Measurements from ENCODE around the gene NAA50. TPM values are rescaled to one million over a fixed set of nuclear protein-coding genes. Genes with fewer than 3 reads are reported as not detected.

The NAA50 gene
- total and polyA plus RNA-seq, 2 of the 13 experiments (the other 11 are each of a cell fraction or from before 2014, with no cell fraction given): 30.2 to 233 TPM

- TF ChIP-seq ZHX1 (CRISPR knock-in tag; IDR thresholded peaks at IDR 0.05; ENCODE audit: low read depth) (no peak), PTBP1 (IDR thresholded peaks at IDR 0.05; ENCODE audit: low read depth, low read length, poor library complexity, severe bottlenecking) (no peak), ZNF749 (CRISPR knock-in tag; IDR thresholded peaks at IDR 0.05; ENCODE audit: borderline replicate concordance) (no peak), BCL6 (CRISPR knock-in tag; IDR thresholded peaks at IDR 0.05) (no peak; the same call in 1 of the 2 replicates), ZKSCAN1 (IDR thresholded peaks at IDR 0.05; ENCODE audit: low read length) (no peak), THAP11 (CRISPR knock-in tag; IDR thresholded peaks at IDR 0.05) (0 out of 2 replicates have a peak, but pooled peaks have one; percentile 27), THAP9 (CRISPR knock-in tag; IDR thresholded peaks at IDR 0.05; ENCODE audit: borderline replicate concordance) (0 out of 2 replicates have a peak, but pooled peaks have one; percentile 46), REL (CRISPR knock-in tag; conservative IDR thresholded peaks at IDR 0.05) (no peak), KMT2A (CRISPR knock-in tag; IDR thresholded peaks at IDR 0.05) (peak; percentile 63), TBX3 (IDR thresholded peaks at IDR 0.05; ENCODE audit: borderline replicate concordance) (0 out of 2 replicates have a peak, but pooled peaks have one; percentile 17), SMAD3 (CRISPR knock-in tag; IDR thresholded peaks at IDR 0.05) (no peak; the same call in 1 of the 2 replicates), ZBTB21 (CRISPR knock-in tag; IDR thresholded peaks at IDR 0.05) (no peak), ZBED4 (CRISPR knock-in tag; IDR thresholded peaks at IDR 0.05; ENCODE audit: borderline replicate concordance) (0 out of 2 replicates have a peak, but pooled peaks have one; percentile 42), SMAD9 (CRISPR knock-in tag; IDR thresholded peaks at IDR 0.05) (no peak), ZFP1 (CRISPR knock-in tag; IDR thresholded peaks at IDR 0.05) (no peak), ZNF441 (CRISPR knock-in tag; IDR thresholded peaks at IDR 0.05; ENCODE audit: borderline replicate concordance) (no peak), ZNF264 (CRISPR knock-in tag; IDR thresholded peaks at IDR 0.05) (0 out of 2 replicates have a peak, but pooled peaks have one; percentile 36), ZNF883 (CRISPR knock-in tag; IDR thresholded peaks at IDR 0.05; ENCODE audit: not compliant biosample characterization) (no peak)
These were observed 901 bp downstream of the NAA50 start (continued) for GRCh38 chr3:113744941-113745755.

All from HepG2 (cell line).